IPS DF 4.7 (cell line): ENCODE measurements around the gene STARD3.

Experiments
- DNase-seq: peaks from one replicate; pipeline ENCODE4 v3.0.0-alpha.2; 2013; ENCODE audit warnings: low spot score; ENCODE audit errors: extremely low read depth

Gene STARD3

GRCh38 chr17:39635614-39636176 lies 1.2 kb upstream of the STARD3 start:
- DNase-seq = no peak

GRCh38 chr17:39636587-39636926 lies 387 bp upstream of the STARD3 start:
- no peak for DNase-seq

- DNase-seq = no peak
Measured at GRCh38 chr17:39638317-39638716, 1.4 kb downstream of the STARD3 start.

GRCh38 chr17:39639043-39639442 lies 2.1 kb downstream of the STARD3 start:
- DNase-seq = no peak

GRCh38 chr17:39639566-39640458 lies 2.9 kb downstream of the STARD3 start:
- DNase-seq = no peak

- DNase-seq = no peak
Measured at GRCh38 chr17:39640591-39641031, 3.7 kb downstream of the STARD3 start.

GRCh38 chr17:39641097-39641496 lies 4.2 kb downstream of the STARD3 start:
- DNase-seq = no peak

- DNase-seq = no peak
Measured at GRCh38 chr17:39641883-39642282, 4.9 kb downstream of the STARD3 start.

- no peak for DNase-seq
Measured at GRCh38 chr17:39642291-39643074, 5.5 kb downstream of the STARD3 start.

GRCh38 chr17:39643271-39643670 lies 6.3 kb downstream of the STARD3 start:
- no peak for DNase-seq

- no peak for DNase-seq
Measured at GRCh38 chr17:39647256-39647655, 10.3 kb downstream of the STARD3 start.

- DNase-seq = no peak
Measured at GRCh38 chr17:39648616-39649366, 11.8 kb downstream of the STARD3 start.

GRCh38 chr17:39650121-39650579 lies 13.2 kb downstream of the STARD3 start:
- DNase-seq = no peak

- no peak for DNase-seq
Measured at GRCh38 chr17:39651923-39652586, 15.1 kb downstream of the STARD3 start.

GRCh38 chr17:39652587-39653315 lies 15.8 kb downstream of the STARD3 start:
- no peak for DNase-seq

GRCh38 chr17:39653316-39653661 lies 16.3 kb downstream of the STARD3 start:
- DNase-seq = no peak

- no peak for DNase-seq
Measured at GRCh38 chr17:39653662-39654331, 16.9 kb downstream of the STARD3 start.

GRCh38 chr17:39655105-39655504 lies 18.2 kb downstream of the STARD3 start:
- no peak for DNase-seq

- DNase-seq = no peak
Measured at GRCh38 chr17:39658346-39658745, 21.4 kb downstream of the STARD3 start.

- DNase-seq = no peak
Measured at GRCh38 chr17:39658760-39659159, 21.8 kb downstream of the STARD3 start.
